ENCODE data around the gene SLC9A9. TPM values are rescaled to one million over a fixed set of nuclear protein-coding genes. Genes with fewer than 3 reads are reported as not detected.
"Not testable (repeated sequence)": the region's sequence is repeated elsewhere in the genome, so short reads cannot be mapped to it uniquely, and the experiment has no call there.

SLC9A9 gene
- total and polyA plus RNA-seq, 2 experiments from 2014 or later: 2.2 to 6.8 TPM

GRCh38 chr3:143433787-143434378 is 414.4 kb downstream of the SLC9A9 start:
- H3K36me3 ChIP-seq (replicated peaks; ENCODE audit: insufficient read depth, low read depth): no peaks in the 10 kb centered on the region
- H3K27me3 ChIP-seq: no peaks in the 10 kb centered on the region
- no peaks in the 10 kb centered on the region for H3K79me2 ChIP-seq
- peaks cover 4% of the 10 kb centered on the region for H3K4me1 ChIP-seq (ENCODE audit: insufficient read depth)
- no peak for DNase-seq (ENCODE audit: low spot score)
- H3K9me3 ChIP-seq (ENCODE audit: low read depth): no peaks in the 10 kb centered on the region
- H3K4me3 ChIP-seq: no peak overlapping the region
- H3K9me2 ChIP-seq (replicated peaks; ENCODE audit: insufficient read depth): no peaks in the 10 kb centered on the region
- 70% methylated on average over 4 of the region's 4 CpGs for WGBS (ENCODE audit: low lambda C conversion rate, missing lambda C conversion rate)
- TF ChIP-seq CTCF (IDR thresholded peaks at IDR 0.05; ENCODE audit: poor library complexity) (peak; percentile 36), EZH2 (IDR thresholded peaks at IDR 0.05; ENCODE audit: borderline replicate concordance) (no peak)
- H3K27ac ChIP-seq: no peak overlapping the region
- H4K20me1 ChIP-seq (ENCODE audit: insufficient read depth, poor library complexity, severe bottlenecking): no peaks in the 10 kb centered on the region
- no peak overlapping the region for H3K4me2 ChIP-seq
- no peak overlapping the region for H2AFZ ChIP-seq

- not testable (repeated sequence) for H3K9me2 ChIP-seq (replicated peaks; ENCODE audit: insufficient read depth)
Observed at GRCh38 chr3:143431298-143431697, 417.0 kb downstream of the SLC9A9 start.

GRCh38 chr3:143430568-143430967 is 417.7 kb downstream of the SLC9A9 start:
- no peaks in the 10 kb centered on the region for H3K36me3 ChIP-seq (replicated peaks; ENCODE audit: insufficient read depth, low read depth)
- DNase-seq (ENCODE audit: low spot score): no peak
- no peak overlapping the region for H3K4me2 ChIP-seq
- H3K27ac ChIP-seq: no peak overlapping the region
- no peaks in the 10 kb centered on the region for H3K27me3 ChIP-seq
- no peaks in the 10 kb centered on the region for H3K79me2 ChIP-seq
- peaks cover 4% of the 10 kb centered on the region for H3K4me1 ChIP-seq (ENCODE audit: insufficient read depth)
- no peak overlapping the region for H2AFZ ChIP-seq
- H3K9me3 ChIP-seq (ENCODE audit: low read depth): no peaks in the 10 kb centered on the region
- no peak overlapping the region for H3K4me3 ChIP-seq
- H4K20me1 ChIP-seq (ENCODE audit: insufficient read depth, poor library complexity, severe bottlenecking): no peaks in the 10 kb centered on the region
- TF ChIP-seq EZH2 (IDR thresholded peaks at IDR 0.05; ENCODE audit: borderline replicate concordance) (no peak), CTCF (IDR thresholded peaks at IDR 0.05; ENCODE audit: poor library complexity) (no peak), EZH2phosphoT487 (IDR thresholded peaks at IDR 0.05; ENCODE audit: low read depth, severe bottlenecking, unreplicated experiment) (no peak)
- H3K9me2 ChIP-seq (replicated peaks; ENCODE audit: insufficient read depth): no peaks in the 10 kb centered on the region
- 100% methylated on average over 1 of the region's 1 CpG for WGBS (ENCODE audit: low lambda C conversion rate, missing lambda C conversion rate)

More at GRCh38 chr3:143431298-143431697, 417.0 kb downstream of the SLC9A9 start:
- H3K79me2 ChIP-seq; H2AFZ ChIP-seq; H3K27me3 ChIP-seq; H3K27ac ChIP-seq; H3K36me3 ChIP-seq (replicated peaks; ENCODE audit: insufficient read depth, low read depth); H4K20me1 ChIP-seq (ENCODE audit: insufficient read depth, poor library complexity, severe bottlenecking); H3K9me3 ChIP-seq (ENCODE audit: low read depth); DNase-seq (ENCODE audit: low spot score); H3K4me2 ChIP-seq; H3K4me1 ChIP-seq (ENCODE audit: insufficient read depth); H3K4me3 ChIP-seq: not testable (repeated sequence)
- 97% methylated on average over 7 of the region's 7 CpGs for WGBS (ENCODE audit: low lambda C conversion rate, missing lambda C conversion rate)

GRCh38 chr3:143429628-143430514 is 418.4 kb downstream of the SLC9A9 start:
- H3K36me3 ChIP-seq (replicated peaks; ENCODE audit: insufficient read depth, low read depth): no peaks in the 10 kb centered on the region
- peaks cover 4% of the 10 kb centered on the region for H3K4me1 ChIP-seq (ENCODE audit: insufficient read depth)
- no peaks in the 10 kb centered on the region for H3K9me3 ChIP-seq (ENCODE audit: low read depth)
- H3K4me3 ChIP-seq: no peak overlapping the region
- 78% methylated on average over 5 of the region's 5 CpGs for WGBS (ENCODE audit: low lambda C conversion rate, missing lambda C conversion rate)
- no peak for DNase-seq (ENCODE audit: low spot score)
- H3K27ac ChIP-seq: no peak overlapping the region
- no peaks in the 10 kb centered on the region for H3K9me2 ChIP-seq (replicated peaks; ENCODE audit: insufficient read depth)
- no peaks in the 10 kb centered on the region for H3K27me3 ChIP-seq
- H4K20me1 ChIP-seq (ENCODE audit: insufficient read depth, poor library complexity, severe bottlenecking): no peaks in the 10 kb centered on the region
- no peaks in the 10 kb centered on the region for H3K79me2 ChIP-seq
- H3K4me2 ChIP-seq: no peak overlapping the region
- no peak overlapping the region for H2AFZ ChIP-seq
- TF ChIP-seq EZH2phosphoT487 (IDR thresholded peaks at IDR 0.05; ENCODE audit: low read depth, severe bottlenecking, unreplicated experiment) (no peak), EZH2 (IDR thresholded peaks at IDR 0.05; ENCODE audit: borderline replicate concordance) (no peak)
